Rectal smooth muscle tissue (tissue), 1 donor: ENCODE measurements around the gene GOLPH3.

ENCODE experiments used
- H3K27ac ChIP-seq: one replicate; pipeline ENCODE4 v1.7.0; 2013; ENCODE audit warnings: low read depth, low read length, inconsistent platforms
- H3K27me3 ChIP-seq: one replicate; pipeline ENCODE4 v1.7.0; 2013; ENCODE audit warnings: low read length; ENCODE audit not compliant: control insufficient read depth, insufficient read depth
- H3K36me3 ChIP-seq: one replicate; pipeline ENCODE4 v1.7.0; 2013; ENCODE audit warnings: low read length; ENCODE audit not compliant: control insufficient read depth, insufficient read depth
- H3K4me1 ChIP-seq: one replicate; pipeline ENCODE4 v1.7.0; 2013; ENCODE audit warnings: low read length; ENCODE audit not compliant: control insufficient read depth, insufficient read depth
- H3K4me3 ChIP-seq: one replicate; pipeline ENCODE4 v1.7.0; 2013; ENCODE audit warnings: low read length
- H3K9ac ChIP-seq: one replicate; pipeline ENCODE4 v1.7.0; 2013; ENCODE audit warnings: low read length

The GOLPH3 gene

GRCh38 chr5:32100691-32101302 is 73.3 kb downstream of the GOLPH3 start:
- Histone ChIP-seq H3K36me3 (peaks cover 12% of the 10 kb centered on the region), H3K4me3 (no peak overlapping the region), H3K27ac (no peak overlapping the region), H3K4me1 (peaks cover 13% of the 10 kb centered on the region), H3K27me3 (no peaks in the 10 kb centered on the region), H3K9ac (no peak overlapping the region)

DNA sequence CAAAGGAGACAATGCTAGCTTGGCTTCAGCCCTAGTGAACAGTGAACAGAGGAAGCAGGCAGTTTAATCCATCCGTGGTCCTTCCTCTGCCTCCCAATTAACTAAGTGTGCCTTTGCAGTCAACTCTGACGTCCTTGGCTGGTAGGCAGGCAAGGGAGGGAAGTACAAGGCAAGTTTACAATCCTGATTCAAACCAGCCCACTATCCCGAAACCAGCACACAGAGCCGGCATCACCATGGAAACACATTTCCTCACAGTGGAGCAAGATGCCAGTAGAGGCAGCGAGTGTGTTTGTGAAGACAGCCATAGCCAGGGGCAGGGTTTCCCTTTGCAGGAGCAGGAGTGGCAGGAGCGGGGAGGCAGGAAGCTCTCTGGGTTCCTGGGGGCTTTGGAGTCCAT is 73.9 kb downstream of the GOLPH3 start:
- Histone ChIP-seq H3K4me1 (peaks cover 13% of the 10 kb centered on the region), H3K9ac (no peak overlapping the region), H3K27ac (peak overlapping the region; percentile 60), H3K4me3 (no peak overlapping the region), H3K36me3 (peaks cover 12% of the 10 kb centered on the region), H3K27me3 (no peaks in the 10 kb centered on the region)

GRCh38 chr5:32099486-32100035 is 74.6 kb downstream of the GOLPH3 start:
- Histone ChIP-seq H3K4me3 (no peak overlapping the region), H3K9ac (no peak overlapping the region), H3K36me3 (peaks cover 12% of the 10 kb centered on the region), H3K4me1 (peaks cover 17% of the 10 kb centered on the region), H3K27me3 (no peaks in the 10 kb centered on the region), H3K27ac (peak overlapping the region; percentile 60)

- H3K9ac ChIP-seq = no peak overlapping the region
- H3K4me3 ChIP-seq = no peak overlapping the region
- peak overlapping the region; percentile 60 for H3K27ac ChIP-seq
- H3K27me3 ChIP-seq = no peaks in the 10 kb centered on the region
- peaks cover 12% of the 10 kb centered on the region for H3K36me3 ChIP-seq
- peaks cover 17% of the 10 kb centered on the region for H3K4me1 ChIP-seq
Measured at GRCh38 chr5:32098890-32099310, 75.2 kb downstream of the GOLPH3 start.

GRCh38 chr5:32098291-32098690 is 75.8 kb downstream of the GOLPH3 start:
- Histone ChIP-seq H3K4me1 (peaks cover 17% of the 10 kb centered on the region), H3K27ac (peak overlapping the region; percentile 60), H3K9ac (no peak overlapping the region), H3K4me3 (no peak overlapping the region), H3K36me3 (peaks cover 7% of the 10 kb centered on the region), H3K27me3 (no peaks in the 10 kb centered on the region)

GRCh38 chr5:32096891-32097595 is 77.1 kb downstream of the GOLPH3 start:
- Histone ChIP-seq H3K36me3 (peaks cover 7% of the 10 kb centered on the region), H3K27me3 (no peaks in the 10 kb centered on the region), H3K9ac (no peak overlapping the region), H3K27ac (no peak overlapping the region), H3K4me1 (peaks cover 17% of the 10 kb centered on the region), H3K4me3 (no peak overlapping the region)

DNA sequence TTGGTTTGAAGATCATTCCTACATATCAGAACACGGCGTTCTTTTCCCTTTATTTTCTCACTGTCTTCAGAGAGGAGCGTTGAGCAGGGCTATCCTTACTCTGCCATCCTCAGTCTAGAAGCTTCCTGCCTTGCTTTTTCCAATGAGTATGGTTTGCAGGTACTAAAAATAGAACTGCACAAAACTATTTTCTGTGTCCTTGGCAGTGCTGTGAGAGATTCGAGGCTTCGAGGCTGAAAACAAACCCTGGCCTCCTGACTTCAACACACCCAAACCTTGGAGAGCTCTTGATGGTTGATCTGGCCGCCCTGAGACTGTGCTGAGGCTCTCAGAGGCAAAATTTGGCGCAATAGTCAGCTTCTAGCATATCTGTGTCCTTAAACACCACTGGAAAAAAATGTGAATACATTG is 78.9 kb downstream of the GOLPH3 start:
- no peak overlapping the region for H3K9ac ChIP-seq
- H3K36me3 ChIP-seq = no peaks in the 10 kb centered on the region
- H3K27ac ChIP-seq = no peak overlapping the region
- no peaks in the 10 kb centered on the region for H3K27me3 ChIP-seq
- H3K4me1 ChIP-seq = peaks cover 17% of the 10 kb centered on the region
- no peak overlapping the region for H3K4me3 ChIP-seq

DNA sequence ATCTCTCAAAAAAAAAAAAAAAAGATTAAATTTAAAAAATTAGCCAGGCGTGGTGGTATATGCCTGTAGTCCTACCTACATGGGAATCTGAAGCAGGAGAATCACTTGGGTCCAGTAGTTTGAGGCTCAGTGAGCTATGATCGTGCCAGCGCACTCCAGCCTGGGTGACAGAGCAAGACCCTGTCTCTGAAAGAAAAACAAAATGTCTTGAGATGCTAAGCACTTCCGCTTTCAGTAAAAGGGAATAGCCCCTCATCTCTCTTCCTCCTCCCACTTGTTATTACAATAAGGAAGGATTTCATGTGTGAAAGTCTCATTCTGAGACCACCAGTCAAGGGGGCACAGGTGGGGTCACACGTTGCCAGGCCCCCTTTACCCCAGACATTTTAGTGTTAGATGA is 79.4 kb downstream of the GOLPH3 start:
- Histone ChIP-seq H3K27me3 (no peaks in the 10 kb centered on the region), H3K36me3 (no peaks in the 10 kb centered on the region), H3K4me1 (peaks cover 17% of the 10 kb centered on the region), H3K4me3 (no peak overlapping the region), H3K9ac (no peak overlapping the region), H3K27ac (no peak overlapping the region)

DNA sequence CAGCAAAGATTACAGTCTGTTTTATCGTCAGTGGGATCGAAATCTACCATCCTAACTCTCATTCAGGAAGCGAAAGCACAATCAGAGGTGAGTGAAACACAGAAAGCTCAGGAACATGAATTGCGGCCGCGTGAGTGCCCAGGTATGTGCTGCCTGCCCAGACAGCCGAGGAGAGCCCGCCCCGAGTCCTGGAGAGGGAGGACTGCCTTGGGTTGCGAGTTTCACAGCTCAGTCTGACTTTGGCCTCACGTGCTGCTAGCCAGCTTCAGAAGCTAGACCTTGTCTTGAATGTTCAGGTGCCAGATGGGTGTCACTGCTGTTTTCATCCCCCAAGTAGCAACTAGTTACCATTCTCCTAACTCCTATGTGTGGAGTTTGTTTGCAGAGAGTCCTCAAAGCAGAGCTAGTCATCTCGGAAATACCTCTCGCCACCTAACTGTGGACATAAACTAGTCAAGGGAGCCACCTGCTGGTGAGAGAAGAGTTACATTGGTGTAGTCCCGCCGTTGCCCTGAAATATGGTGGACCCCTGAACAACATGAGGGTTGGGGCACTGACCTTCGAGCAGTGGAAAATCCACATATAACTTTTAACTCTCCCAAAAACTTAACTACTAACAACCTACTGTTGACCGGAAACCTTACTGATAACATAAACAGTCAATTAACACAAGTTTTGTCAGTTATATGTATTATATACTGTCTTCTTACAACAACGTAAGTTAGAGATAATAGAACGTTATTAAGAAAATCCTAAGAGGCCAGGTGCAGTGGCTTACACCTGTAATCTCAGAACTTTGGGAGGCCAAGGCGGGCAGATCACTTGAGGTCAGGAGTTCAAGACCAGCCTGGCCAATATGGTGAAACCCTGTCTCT is 80.9 kb downstream of the GOLPH3 start:
- Histone ChIP-seq H3K36me3 (no peaks in the 10 kb centered on the region), H3K4me1 (peaks cover 5% of the 10 kb centered on the region), H3K4me3 (no peak overlapping the region), H3K27ac (no peak overlapping the region), H3K9ac (no peak overlapping the region), H3K27me3 (no peaks in the 10 kb centered on the region)

DNA sequence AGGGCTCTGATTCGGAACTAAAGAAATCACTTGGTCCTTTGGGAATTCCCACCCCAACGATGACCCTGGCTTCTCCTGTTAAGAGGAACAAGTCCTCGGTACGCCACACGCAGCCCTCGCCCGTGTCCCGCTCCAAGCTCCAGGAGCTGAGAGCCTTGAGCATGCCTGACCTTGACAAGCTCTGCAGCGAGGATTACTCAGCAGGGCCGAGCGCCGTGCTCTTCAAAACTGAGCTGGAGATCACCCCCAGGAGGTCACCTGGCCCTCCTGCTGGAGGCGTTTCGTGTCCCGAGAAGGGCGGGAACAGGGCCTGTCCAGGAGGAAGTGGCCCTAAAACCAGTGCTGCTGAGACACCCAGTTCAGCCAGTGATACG is 83.4 kb downstream of the GOLPH3 start:
- no peaks in the 10 kb centered on the region for H3K36me3 ChIP-seq
- no peak overlapping the region for H3K27ac ChIP-seq
- H3K4me3 ChIP-seq = no peak overlapping the region
- H3K27me3 ChIP-seq = no peaks in the 10 kb centered on the region
- H3K9ac ChIP-seq = no peak overlapping the region
- peaks cover 4% of the 10 kb centered on the region for H3K4me1 ChIP-seq

- no peaks in the 10 kb centered on the region for H3K27me3 ChIP-seq
- H3K36me3 ChIP-seq = no peaks in the 10 kb centered on the region
- H3K4me3 ChIP-seq = no peak overlapping the region
- H3K27ac ChIP-seq = no peak overlapping the region
- H3K4me1 ChIP-seq = peaks cover 4% of the 10 kb centered on the region
- H3K9ac ChIP-seq = no peak overlapping the region
Measured at GRCh38 chr5:32090026-32090754, 83.9 kb downstream of the GOLPH3 start.
